ENCODE measurements around the gene KAZN.

KAZN gene

GRCh38 chr1:14572861-14573260 is 25.6 kb upstream of the KAZN start:
- Histone ChIP-seq H3K27ac (ENCODE audit: extremely low read depth, low read depth, low read length) (no peak overlapping the region), H3K36me3 (ENCODE audit: control insufficient read depth in 2 of 2, insufficient read depth in 1 of 2, low read length in 2 of 2) (no peaks in the 10 kb centered on the region), H3K9me3 (ENCODE audit: control insufficient read depth, insufficient read depth, low read depth, low read length) (no peaks in the 10 kb centered on the region), H3K4me1 (ENCODE audit: control insufficient read depth, insufficient read depth, low read length) (no peaks in the 10 kb centered on the region), H3K4me3 (ENCODE audit: low read depth, low read length) (no peak overlapping the region)
- POLR2A ChIA-PET: no interaction called here
- CTCF ChIA-PET: interaction anchor here (1.5 kb wide), 1 partner anchor 10 kb away, joined by 3 read pairs; no protein-coding TSS in a partner anchor
- TF ChIP-seq PRDM2 (tag by site-specific recombination; IDR thresholded peaks at IDR 0.05; ENCODE audit: borderline replicate concordance) (no peak), ZBTB17 (tag by site-specific recombination; IDR thresholded peaks at IDR 0.05) (no peak), ZNF302 (tag by site-specific recombination; IDR thresholded peaks at IDR 0.05; ENCODE audit: low read depth) (no peak), ZNF2 (tag by site-specific recombination; IDR thresholded peaks at IDR 0.05) (no peak), ZNF10 (tag by site-specific recombination; IDR thresholded peaks at IDR 0.05) (no peak), ZNF391 (tag by site-specific recombination; IDR thresholded peaks at IDR 0.05; ENCODE audit: borderline replicate concordance, low read depth) (no peak), KLF1 (tag by site-specific recombination; IDR thresholded peaks at IDR 0.05) (no peak), PRDM1 (tag by site-specific recombination; IDR thresholded peaks at IDR 0.05) (no peak), ZNF555 (tag by site-specific recombination; conservative IDR thresholded peaks at IDR 0.05) (no peak), GFI1B (tag by site-specific recombination; IDR thresholded peaks at IDR 0.05) (no peak), ZNF776 (tag by site-specific recombination; IDR thresholded peaks at IDR 0.05; ENCODE audit: borderline replicate concordance) (no peak), ZNF701 (tag by site-specific recombination; IDR thresholded peaks at IDR 0.05) (no peak), ZNF513 (tag by site-specific recombination; IDR thresholded peaks at IDR 0.05) (no peak), ZNF626 (tag by site-specific recombination; IDR thresholded peaks at IDR 0.05) (no peak), ZSCAN4 (tag by site-specific recombination; IDR thresholded peaks at IDR 0.05) (no peak), ZNF610 (tag by site-specific recombination; IDR thresholded peaks at IDR 0.05; ENCODE audit: borderline replicate concordance) (no peak), ZNF26 (tag by site-specific recombination; IDR thresholded peaks at IDR 0.05) (no peak)
- TF ChIP-seq, protein P1, sequence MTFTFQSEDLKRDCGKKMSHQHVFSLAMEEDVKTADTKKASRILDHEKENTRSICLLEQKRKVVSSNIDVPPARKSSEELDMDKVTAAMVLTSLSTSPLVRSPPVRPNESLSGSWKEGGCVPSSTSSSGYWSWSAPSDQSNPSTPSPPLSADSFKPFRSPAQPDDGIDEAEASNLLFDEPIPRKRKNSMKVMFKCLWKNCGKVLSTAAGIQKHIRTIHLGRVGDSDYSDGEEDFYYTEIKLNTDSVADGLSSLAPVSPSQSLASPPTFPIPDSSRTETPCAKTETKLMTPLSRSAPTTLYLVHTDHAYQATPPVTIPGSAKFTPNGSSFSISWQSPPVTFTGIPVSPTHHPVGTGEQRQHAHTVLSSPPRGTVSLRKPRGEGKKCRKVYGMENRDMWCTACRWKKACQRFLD (tag by site-specific recombination; IDR thresholded peaks at IDR 0.05): no peak

Data from HEK293 (cell line).